Fibroblast of mammary gland (primary cell): ENCODE measurements around the gene PHIP.

Experiments used
- DNase-seq: peaks from one replicate; pipeline ENCODE4 v3.0.0-alpha.2; 2010; ENCODE audit warnings: low read depth
- H3K4me3 ChIP-seq: 2 replicates; pipeline ENCODE4 v1.5.1; 2011; ENCODE audit warnings: low read depth, mild to moderate bottlenecking, low read length, moderate library complexity; ENCODE audit not compliant: control insufficient read depth
- CTCF ChIP-seq: conservative IDR thresholded peaks from 2 replicates; pipeline ENCODE4 v1.5.1; 2011; ENCODE audit warnings: low read depth, low read length, inconsistent platforms; ENCODE audit not compliant: control insufficient read depth, insufficient read depth

The PHIP gene

GRCh38 chr6:78986161-78986560 is 91.9 kb downstream of the PHIP start:
- no peak for TF ChIP-seq CTCF
- no peak overlapping the region for H3K4me3 ChIP-seq
- DNase-seq: no peak

- H3K4me3 ChIP-seq: no peak overlapping the region
- TF ChIP-seq CTCF: no peak
Observed at GRCh38 chr6:78984225-78984950, 93.7 kb downstream of the PHIP start.

GRCh38 chr6:78967191-78967590 is 110.9 kb downstream of the PHIP start:
- TF ChIP-seq CTCF: no peak
- no peak for DNase-seq
- H3K4me3 ChIP-seq: no peak overlapping the region

More at GRCh38 chr6:78984225-78984950, 93.7 kb downstream of the PHIP start:
- DNase-seq: no peak

- no peak for TF ChIP-seq CTCF
- no peak for DNase-seq
Observed at GRCh38 chr6:78966542-78966941, 111.5 kb downstream of the PHIP start.

GRCh38 chr6:78962448-78962847 is 115.6 kb downstream of the PHIP start:
- no peak for DNase-seq
- no peak overlapping the region for H3K4me3 ChIP-seq
- no peak for TF ChIP-seq CTCF

More at GRCh38 chr6:78966542-78966941, 111.5 kb downstream of the PHIP start:
- H3K4me3 ChIP-seq: no peak overlapping the region

DNA sequence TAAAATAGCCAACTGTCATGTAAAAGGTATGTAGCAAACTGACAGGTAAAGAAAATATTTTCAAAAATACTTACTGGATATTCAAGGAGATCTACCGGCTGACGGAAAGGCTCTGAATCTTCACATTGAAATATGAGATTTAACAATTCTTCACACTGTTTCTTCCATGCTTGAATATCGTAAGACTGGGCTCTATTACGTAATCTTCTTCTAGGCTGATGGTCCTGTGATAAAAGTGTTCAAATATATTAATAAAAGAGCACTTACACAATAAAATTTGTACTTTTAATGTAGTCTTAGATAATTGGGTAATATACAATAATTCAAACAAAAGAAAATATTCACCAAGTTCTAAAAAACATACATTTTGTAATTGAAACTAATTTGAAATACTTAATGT is 123.3 kb downstream of the PHIP start:
- H3K4me3 ChIP-seq: no peak overlapping the region
- TF ChIP-seq CTCF: no peak
- DNase-seq: no peak

- no peak overlapping the region for H3K4me3 ChIP-seq
- no peak for TF ChIP-seq CTCF
- no peak for DNase-seq
Observed at GRCh38 chr6:78953798-78954197, 124.3 kb downstream of the PHIP start.
